Type B pancreatic cell (in vitro differentiated cells): ENCODE results near the gene ZCCHC8. TPM values are rescaled to one million over a fixed set of nuclear protein-coding genes. Genes with fewer than 3 reads are reported as not detected.

ENCODE experiments used
- DNase-seq: peaks from one replicate; pipeline ENCODE4 v3.0.0; 2021; ENCODE audit warnings: mixed read lengths; ENCODE audit not compliant: unreplicated experiment; ENCODE audit errors: extremely low spot score
- H3K27ac Mint-ChIP-seq: 2 replicates; pipeline ENCODE4 v1.8.0; 2021; ENCODE audit warnings: mild to moderate bottlenecking, mixed read lengths
- H3K27me3 Mint-ChIP-seq: 2 replicates; pipeline ENCODE4 v1.8.0; 2021; ENCODE audit warnings: mixed read lengths
- H3K36me3 Mint-ChIP-seq: 2 replicates; pipeline ENCODE4 v1.8.0; 2021; ENCODE audit warnings: mixed read lengths
- H3K4me1 Mint-ChIP-seq: one replicate; pipeline ENCODE4 v1.8.0; 2021; ENCODE audit warnings: mixed read lengths; ENCODE audit not compliant: unreplicated experiment
- H3K4me3 Mint-ChIP-seq: 2 replicates; pipeline ENCODE4 v1.8.0; 2021; ENCODE audit warnings: mild to moderate bottlenecking, mixed read lengths
- H3K9me3 Mint-ChIP-seq: 2 replicates; pipeline ENCODE4 v1.8.0; 2021; ENCODE audit warnings: mixed read lengths
- CTCF ChIP-seq: fragments of 200-600 bp; sonication (generic); conservative IDR thresholded peaks from 2 replicates; pipeline ENCODE4 v1.5.0; 2021; ENCODE audit warnings: antibody characterized with exemption, mild to moderate bottlenecking
- total RNA-seq: library from RNA; stranded (reverse); gene quantifications from 2 replicates; pipeline ENCODE4 v1.2.1, GENCODE V29; 2021; ENCODE audit warnings: low replicate concordance

ZCCHC8 gene
- total RNA-seq, 1 donor from 2014 or later = 30.4 TPM

DNA sequence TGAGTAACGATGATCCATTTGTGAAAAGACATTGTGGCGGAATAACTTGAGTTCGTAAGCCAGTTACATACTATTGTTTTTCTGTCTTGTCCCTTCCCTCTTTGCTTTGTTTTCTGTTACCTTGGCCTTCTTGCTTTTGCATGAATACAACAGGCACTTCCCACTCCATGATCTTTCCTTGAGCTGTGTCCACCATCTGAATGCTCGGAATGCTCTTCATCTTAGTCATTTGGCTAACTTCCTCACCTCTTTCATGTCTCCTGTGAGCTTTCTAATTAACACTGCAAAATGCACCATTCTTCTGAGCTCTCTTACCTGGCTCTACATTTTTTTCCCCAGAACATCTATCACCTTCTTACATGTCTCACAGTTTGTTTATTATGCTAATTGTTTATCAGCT, 36.3 kb upstream of the ZCCHC8 start:
- Mint-ChIP-seq H3K27me3 (no peaks in the 10 kb centered on the region), H3K4me3 (no peak overlapping the region), H3K9me3 (no peaks in the 10 kb centered on the region), H3K4me1 (no peaks in the 10 kb centered on the region), H3K27ac (no peak overlapping the region), H3K36me3 (peaks cover 4% of the 10 kb centered on the region)
- TF ChIP-seq CTCF = no peak
- no peak for DNase-seq

- no peaks in the 10 kb centered on the region for H3K9me3 Mint-ChIP-seq
- no peak for TF ChIP-seq CTCF
- peaks cover 9% of the 10 kb centered on the region for H3K36me3 Mint-ChIP-seq
- H3K27ac Mint-ChIP-seq = no peak overlapping the region
- H3K4me3 Mint-ChIP-seq = no peak overlapping the region
- H3K4me1 Mint-ChIP-seq = no peaks in the 10 kb centered on the region
- DNase-seq = no peak
- H3K27me3 Mint-ChIP-seq = no peaks in the 10 kb centered on the region
Observed at GRCh38 chr12:122533856-122534255, 33.1 kb upstream of the ZCCHC8 start.

DNA sequence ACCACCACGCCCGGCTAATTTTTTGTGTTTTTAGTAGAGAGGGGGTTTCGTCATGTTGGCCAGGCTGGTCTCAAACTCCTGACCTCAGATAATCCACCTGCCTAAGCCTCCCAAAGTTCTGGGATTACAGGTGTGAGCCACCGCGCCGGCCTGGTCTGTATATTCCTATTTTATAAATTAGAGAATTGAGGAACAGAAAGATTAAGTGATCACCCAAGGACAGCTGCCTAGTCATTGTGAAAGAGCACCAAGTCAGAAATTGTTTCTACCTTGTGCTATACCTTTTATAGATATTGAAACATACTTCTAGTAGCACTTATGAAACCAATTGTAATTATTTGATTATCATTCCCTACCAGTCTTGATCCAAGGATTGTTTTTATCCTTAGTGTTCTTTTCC, 28.3 kb upstream of the ZCCHC8 start:
- TF ChIP-seq CTCF = no peak
- Mint-ChIP-seq H3K27ac (no peak overlapping the region), H3K36me3 (peaks cover 9% of the 10 kb centered on the region), H3K9me3 (no peaks in the 10 kb centered on the region), H3K27me3 (no peaks in the 10 kb centered on the region), H3K4me3 (no peak overlapping the region), H3K4me1 (peaks cover 9% of the 10 kb centered on the region)
- DNase-seq = no peak

- Mint-ChIP-seq H3K27ac (no peak overlapping the region), H3K27me3 (no peaks in the 10 kb centered on the region), H3K36me3 (peaks cover 11% of the 10 kb centered on the region), H3K4me3 (no peak overlapping the region), H3K4me1 (peaks cover 13% of the 10 kb centered on the region), H3K9me3 (no peaks in the 10 kb centered on the region)
- DNase-seq = no peak
- no peak for TF ChIP-seq CTCF
Observed at GRCh38 chr12:122528582-122528981, 27.9 kb upstream of the ZCCHC8 start.

DNA sequence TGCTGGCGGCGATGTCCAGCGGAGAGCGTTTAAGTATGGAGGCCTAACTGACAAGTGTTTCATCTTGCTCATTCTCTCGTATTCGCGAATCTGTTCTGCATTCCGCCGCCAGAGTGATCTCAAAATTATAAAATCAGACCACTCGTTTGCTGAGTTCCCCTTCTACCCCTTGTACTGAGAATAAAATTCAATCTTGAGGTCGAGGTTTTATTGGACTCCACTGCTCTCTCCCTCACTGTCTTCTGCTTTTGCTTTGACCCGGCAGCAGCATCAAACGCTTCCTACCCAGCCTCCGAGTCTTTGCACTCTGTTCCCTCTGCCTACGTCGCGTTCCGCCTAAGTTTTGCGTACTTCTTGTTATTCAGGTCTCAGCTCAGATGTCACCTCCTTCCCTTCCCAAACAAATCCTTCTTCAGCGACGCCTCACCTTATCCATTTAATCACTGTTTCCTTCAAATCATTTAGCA, 26.8 kb upstream of the ZCCHC8 start:
- Mint-ChIP-seq H3K36me3 (peaks cover 16% of the 10 kb centered on the region), H3K27me3 (no peaks in the 10 kb centered on the region), H3K4me3 (no peak overlapping the region)

More for the DNA sequence above, 26.8 kb upstream of the ZCCHC8 start:
- DNase-seq = no peak
- H3K9me3 Mint-ChIP-seq = no peaks in the 10 kb centered on the region
- H3K4me1 Mint-ChIP-seq = peaks cover 19% of the 10 kb centered on the region
- H3K27ac Mint-ChIP-seq = no peak overlapping the region
- no peak for TF ChIP-seq CTCF
